GM18868 (cell line): Measurements from ENCODE around the gene HTR5A.

Experiments used
- ATAC-seq: cut with Tn5 transposase; IDR thresholded peaks from one replicate; pipeline ENCODE4 v1.9.1; 2021; ENCODE audit warnings: mild to moderate bottlenecking, moderate library complexity; ENCODE audit not compliant: unreplicated experiment

Gene HTR5A

GRCh38 chr7:155136619-155137243 lies 66.6 kb downstream of the HTR5A start:
- no peak for ATAC-seq
